Endothelial cell of umbilical vein (primary cell): Measurements from ENCODE around the gene TSHZ1. TPM values are rescaled to one million over a fixed set of nuclear protein-coding genes. Genes with fewer than 3 reads are reported as not detected.

Experiments
- BruUV-seq: library from RNA; stranded (reverse); fragments of 400-500 nt; replicated peaks from 2 replicates; lab custom pipeline; 2021; lab: Mats Ljungman, UMichigan
- CTCF ChIA-PET: fragments of 300-600, 350-600 bp; sonication (Branson Sonifier 250); formaldehyde crosslinking; loops from one replicate; lab custom pipeline; 2021; ENCODE audit warnings: antibody characterized with exemption, inconsistent platforms; lab: Charles Lee
- POLR2A ChIA-PET: fragments of 300-600, 350-600 bp; sonication (Branson Sonifier 250); formaldehyde crosslinking; loops from one replicate; lab custom pipeline; 2021; ENCODE audit warnings: antibody characterized with exemption, inconsistent platforms; lab: Charles Lee
- DNase-seq: peaks from one replicate; pipeline ENCODE4 v3.0.0-alpha.2; 2011; ENCODE audit warnings: low read depth, low spot score
- FAIRE-seq: peaks from 2 replicates; lab custom pipeline; 2011; peaks lifted over from hg19 to GRCh38; lab: Jason Lieb, UNC
- H2AFZ ChIP-seq: 2 replicates; pipeline ENCODE4 v1.6.0; 2012; ENCODE audit warnings: low read depth, low read length, control low read depth, inconsistent platforms
- H3K27ac ChIP-seq: 2 replicates; pipeline ENCODE4 v1.5.1; 2011; ENCODE audit warnings: low read depth, mild to moderate bottlenecking, control low read depth, low read length, moderate library complexity; ENCODE audit not compliant: insufficient read depth
- H3K27me3 ChIP-seq, 2 experiments: 2 replicates each; pipeline versions ENCODE4 v1.6.0 to v1.6.1; 2011; ENCODE audit warnings: low read length in 2 of 2, mixed read lengths in 1 of 2; ENCODE audit not compliant: control insufficient read depth in 2 of 2, insufficient read depth in 2 of 2
- H3K36me3 ChIP-seq, 2 experiments: 2 replicates in 1 of 2; 3 replicates in 1 of 2; pipeline ENCODE4 v1.5.1; 2011; ENCODE audit warnings: low read length in 2 of 2, mild to moderate bottlenecking in 1 of 2, moderate library complexity in 1 of 2; ENCODE audit not compliant: control insufficient read depth in 2 of 2, insufficient read depth in 2 of 2; ENCODE audit errors: extremely low read depth in 1 of 2
- H3K4me1 ChIP-seq: 3 replicates; pipeline ENCODE4 v1.5.1; 2011; ENCODE audit warnings: mild to moderate bottlenecking, low read length; ENCODE audit not compliant: control insufficient read depth, insufficient read depth; ENCODE audit errors: extremely low read depth
- H3K4me2 ChIP-seq: 2 replicates; pipeline ENCODE4 v1.6.1; 2011; ENCODE audit warnings: low read length, control low read depth, mixed read lengths; ENCODE audit not compliant: insufficient read depth
- H3K4me3 ChIP-seq, 3 experiments: fragments of 200-600 bp in 1 of 3; sonication (generic), shearing (Covaris generic) in 1 of 3; replicated peaks in 1 of 3; 2 replicates each; pipeline ENCODE4 v1.5.1; 2011 to 2016; ENCODE audit warnings: control low read depth in 3 of 3, low read length in 3 of 3, mild to moderate bottlenecking in 2 of 3, inconsistent platforms in 1 of 3, low read depth in 1 of 3, moderate library complexity in 1 of 3; ENCODE audit not compliant: insufficient read depth in 1 of 3
- H3K79me2 ChIP-seq: 2 replicates; pipeline ENCODE4 v1.6.0; 2012; ENCODE audit warnings: low read length, inconsistent platforms; ENCODE audit not compliant: control insufficient read depth, insufficient read depth
- H3K9ac ChIP-seq: replicated peaks from 2 replicates; pipeline ENCODE3; 2011; ENCODE audit warnings: low read length, control low read depth; ENCODE audit not compliant: insufficient read depth; ENCODE audit errors: extremely low read depth
- H3K9me1 ChIP-seq: replicated peaks from 3 replicates; pipeline ENCODE4 v1.6.0; 2011; ENCODE audit warnings: mild to moderate bottlenecking, low read length; ENCODE audit not compliant: control insufficient read depth, insufficient read depth; ENCODE audit errors: extremely low read depth
- H3K9me3 ChIP-seq: replicated peaks from 2 replicates; pipeline ENCODE4 v1.5.1; 2012; ENCODE audit warnings: low read length, inconsistent platforms; ENCODE audit not compliant: control insufficient read depth, insufficient read depth
- H4K20me1 ChIP-seq: replicated peaks from 2 replicates; pipeline ENCODE3; 2011; ENCODE audit warnings: mild to moderate bottlenecking, low read length; ENCODE audit not compliant: control insufficient read depth, insufficient read depth; ENCODE audit errors: extremely low read depth
- EZH2 ChIP-seq: IDR thresholded peaks from 2 replicates; pipeline ENCODE4 v1.6.1; 2012; ENCODE audit warnings: borderline replicate concordance, low read depth, mild to moderate bottlenecking, moderate library complexity, low read length, inconsistent platforms; ENCODE audit not compliant: severe bottlenecking
- FOS ChIP-seq: IDR thresholded peaks from 2 replicates; pipeline ENCODE4 v1.6.1; 2011; ENCODE audit warnings: mild to moderate bottlenecking, low read length, moderate library complexity, borderline replicate concordance; ENCODE audit not compliant: insufficient read depth
- POLR2AphosphoS5 ChIP-seq: IDR thresholded peaks from 2 replicates; pipeline ENCODE4 v1.6.1; 2012; ENCODE audit warnings: low read depth, mild to moderate bottlenecking, control low read depth, low read length, moderate library complexity; ENCODE audit not compliant: insufficient read depth
- dilution Hi-C: fragments of 300-500 bp; cut with MboI; formaldehyde crosslinking; loops from one replicate; pipeline ENCODE4 v1.15.0; 2019; ENCODE audit warnings: low sequenced_read_pairs; ENCODE audit not compliant: extremely low pct_ligation_motif_present
- intact Hi-C: fragments of 100-400 bp; cut with micrococcal nuclease; formaldehyde crosslinking; loops from one replicate; pipeline ENCODE4 v1.10.0; 2022
- polyA plus RNA-seq, 4 experiments: library from polyadenylated mRNA; depleted of rRNA in 3 of 4; stranded (reverse) in 3 of 4; unstranded in 1 of 4; fragments of >200 nt; gene quantifications; 2 replicates each; pipeline versions ENCODE4 v1.2.1 to v1.2.3, GENCODE V29; 2011 to 2012; ENCODE audit warnings: missing spikeins in 1 of 4
- total RNA-seq: library from RNA; stranded (reverse); gene quantifications from 2 replicates; pipeline ENCODE4 v1.2.3, GENCODE V29; 2021

TSHZ1 gene
- total and polyA plus RNA-seq, 2 donors (not counting 3 experiments of a cell fraction or from before 2014, with no cell fraction given), result 4.2 to 10.2 TPM

GRCh38 chr18:75238786-75239185, 28.2 kb downstream of the TSHZ1 start:
- H3K27ac ChIP-seq, result no peak overlapping the region
- H3K4me1 ChIP-seq, result peaks cover 11% of the 10 kb centered on the region
- H4K20me1 ChIP-seq, result no peaks in the 10 kb centered on the region
- BruUV-seq, result no TSS peak
- no peak overlapping the region for H3K4me3 ChIP-seq
- H3K79me2 ChIP-seq, result peaks cover 2% of the 10 kb centered on the region
- H2AFZ ChIP-seq, result no peak overlapping the region
- no peaks in the 10 kb centered on the region for H3K9me3 ChIP-seq
- no peaks in the 10 kb centered on the region for H3K36me3 ChIP-seq
- no peak overlapping the region for H3K4me2 ChIP-seq
- no peak for TF ChIP-seq EZH2
- TF ChIP-seq POLR2AphosphoS5, result no peak
- FAIRE-seq (peak; percentile 87), DNase-seq (peak; percentile 72)
- intact Hi-C loops (loop anchor here (1.0 kb wide), 1 partner anchor 9 kb away; no protein-coding TSS in a partner anchor), dilution Hi-C loops (no loop called here)
- ChIA-PET POLR2A (no interaction called here), CTCF (no interaction called here)
- no peaks in the 10 kb centered on the region for H3K9me1 ChIP-seq
- H3K27me3 ChIP-seq, result no peaks in the 10 kb centered on the region
- H3K9ac ChIP-seq, result no peak overlapping the region

DNA sequence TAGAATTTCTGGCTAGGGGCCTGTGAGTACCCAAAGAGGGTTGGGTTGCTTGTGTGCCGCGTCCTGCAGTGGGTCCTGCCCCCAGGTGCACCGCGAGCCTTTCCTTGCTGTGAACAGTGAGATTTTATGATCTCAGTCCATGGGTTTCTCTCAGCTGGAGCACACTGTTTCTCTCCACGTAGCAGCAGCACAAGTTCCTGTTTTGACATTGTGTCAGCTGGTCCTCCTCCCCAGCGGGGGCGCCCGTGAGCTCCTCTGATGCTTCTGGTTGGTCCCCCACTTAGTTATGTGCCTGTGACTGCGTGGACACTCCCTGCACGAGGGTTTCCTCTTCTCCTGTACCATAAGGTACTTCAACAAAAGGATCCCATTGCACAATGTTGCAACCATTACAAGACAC, 29.8 kb downstream of the TSHZ1 start:
- Histone ChIP-seq H4K20me1 (no peaks in the 10 kb centered on the region), H3K27me3 (no peaks in the 10 kb centered on the region), H3K9me1 (no peaks in the 10 kb centered on the region), H3K4me2 (no peak overlapping the region), H3K4me1 (peaks cover 11% of the 10 kb centered on the region), H3K27ac (no peak overlapping the region), H3K4me3 (no peak overlapping the region), H3K79me2 (peaks cover 2% of the 10 kb centered on the region), H3K9me3 (no peaks in the 10 kb centered on the region), H3K36me3 (no peaks in the 10 kb centered on the region), H3K9ac (no peak overlapping the region), H2AFZ (no peak overlapping the region)
- intact Hi-C loops, result no loop called here
- no peak for TF ChIP-seq FOS
- CTCF ChIA-PET, result interaction anchor here (0.8 to 1.5 kb wide), 2 partner anchors 9 to 11 kb away, joined by 3 to 4 read pairs; no protein-coding TSS in a partner anchor
- no TSS peak for BruUV-seq
- DNase-seq, result no peak
- POLR2A ChIA-PET, result no interaction called here
- FAIRE-seq, result no peak
- dilution Hi-C loops, result no loop called here
